K562 (cell line): Measurements from ENCODE around the gene VDR. TPM values are rescaled to one million over a fixed set of nuclear protein-coding genes. Genes with fewer than 3 reads are reported as not detected.

Source experiments
- ATAC-seq: fragments of 200-7000 bp; cut with Tn5 transposase; 3 replicates; pipeline ENCODE4 v1.9.1; 2020; ENCODE audit warnings: moderate library complexity
- BruUV-seq: library from RNA; stranded (reverse); fragments of 400-500 nt; replicated peaks from 2 replicates; lab custom pipeline; 2021; lab: Mats Ljungman, UMichigan
- CTCF ChIA-PET: fragments of 300-600 bp; formaldehyde crosslinking; extraction: SDS; loops from one replicate; lab custom pipeline; 2021; ENCODE audit warnings: low intra/inter-chr PET ratio; lab: Yijun Ruan, JAX
- POLR2A ChIA-PET: fragments of 300-600, 350-650 bp; sonication (Branson Sonifier 250); formaldehyde crosslinking; extraction: SDS; loops from one replicate; lab custom pipeline; 2021; ENCODE audit warnings: antibody characterized with exemption, inconsistent platforms; lab: Yijun Ruan, JAX
- DNase-seq, 4 experiments: peaks; one replicate each; pipeline versions ENCODE4 v3.0.0 to v3.0.0-alpha.2; 2011 to 2018; ENCODE audit warnings: low spot score in 3 of 4, mixed read lengths in 3 of 4; ENCODE audit errors: extremely low read depth in 1 of 4
- FAIRE-seq: peaks from 2 replicates; lab custom pipeline; 2011; peaks lifted over from hg19 to GRCh38; lab: Jason Lieb, UNC
- H2AFZ ChIP-seq: 2 replicates; pipeline ENCODE4 v1.6.0; 2011; ENCODE audit warnings: low read depth, low read length, control low read depth, inconsistent platforms
- H3K27ac ChIP-seq: fragments of 200-600 bp; 3 replicates; pipeline ENCODE4 v1.8.0; 2011; ENCODE audit warnings: low read depth, mild to moderate bottlenecking, control low read depth, inconsistent platforms, low read length, moderate library complexity, mixed read lengths; ENCODE audit errors: extremely low read depth
- H3K27me3 ChIP-seq, 2 experiments: fragments of 300-600 bp in 1 of 2; 2 replicates in 1 of 2; 3 replicates in 1 of 2; pipeline versions ENCODE4 v1.6.0 to v1.8.0; 2011; ENCODE audit warnings: inconsistent platforms in 2 of 2, low read length in 2 of 2, mild to moderate bottlenecking in 1 of 2, mixed read lengths in 1 of 2, moderate library complexity in 1 of 2; ENCODE audit not compliant: control insufficient read depth in 2 of 2, insufficient read depth in 2 of 2
- H3K36me3 ChIP-seq: fragments of 300-600 bp; 3 replicates; pipeline ENCODE4 v1.8.0; 2011; ENCODE audit warnings: mild to moderate bottlenecking, low read length, inconsistent platforms; ENCODE audit not compliant: control insufficient read depth, insufficient read depth
- H3K4me1 ChIP-seq, 2 experiments: fragments of 200-600 bp in 1 of 2; replicated peaks in 1 of 2; 2 replicates in 1 of 2; 3 replicates in 1 of 2; pipeline versions ENCODE4 v1.5.1 to v1.8.0; 2011; ENCODE audit warnings: inconsistent platforms in 2 of 2, low read length in 2 of 2, mild to moderate bottlenecking in 1 of 2, mixed read lengths in 1 of 2, moderate library complexity in 1 of 2; ENCODE audit not compliant: control insufficient read depth in 2 of 2, insufficient read depth in 2 of 2
- H3K4me2 ChIP-seq: 2 replicates; pipeline ENCODE4 v1.6.1; 2011; ENCODE audit warnings: low read length, control low read depth, inconsistent platforms, mixed read lengths; ENCODE audit not compliant: insufficient read depth
- H3K4me3 ChIP-seq: fragments of 200-600 bp; sonication (generic), shearing (Covaris generic); 2 replicates; pipeline ENCODE4 v1.5.1; 2016; ENCODE audit warnings: control low read depth, inconsistent platforms
- H3K79me2 ChIP-seq: fragments of 200-600 bp; 3 replicates; pipeline ENCODE4 v1.8.0; 2011; ENCODE audit warnings: low read length, inconsistent platforms; ENCODE audit not compliant: control insufficient read depth, insufficient read depth
- H3K9ac ChIP-seq, 2 experiments: 2 replicates each; pipeline versions ENCODE4 v1.6.0 to v1.6.1; 2011; ENCODE audit warnings: low read depth in 2 of 2, low read length in 2 of 2, control low read depth in 1 of 2, inconsistent platforms in 1 of 2, mild to moderate bottlenecking in 1 of 2, mixed read lengths in 1 of 2; ENCODE audit not compliant: insufficient read depth in 1 of 2
- H3K9me1 ChIP-seq: one replicate; pipeline ENCODE4 v1.6.0; 2011; ENCODE audit warnings: inconsistent platforms, mild to moderate bottlenecking, low read length, moderate library complexity; ENCODE audit not compliant: control insufficient read depth, insufficient read depth
- H3K9me3 ChIP-seq: replicated peaks from 2 replicates; pipeline ENCODE4 v1.5.1; 2011; ENCODE audit warnings: low read depth, low read length, inconsistent platforms; ENCODE audit not compliant: control insufficient read depth, insufficient read depth
- H4K20me1 ChIP-seq: replicated peaks from 2 replicates; pipeline ENCODE4 v1.6.1; 2011; ENCODE audit warnings: low read length, inconsistent platforms, mixed read lengths; ENCODE audit not compliant: control insufficient read depth, insufficient read depth
- CREB1 ChIP-seq, 2 experiments: sonication (generic) in 1 of 2; formaldehyde crosslinking in 1 of 2; IDR thresholded peaks; 2 replicates each; pipeline versions ENCODE4 v1.6.1 to v1.8.0; 2012 to 2022; ENCODE audit warnings: inconsistent platforms in 1 of 2, mild to moderate bottlenecking in 1 of 2, missing genetic modification reagents in 1 of 2, moderate library complexity in 1 of 2
- CREM ChIP-seq: IDR thresholded peaks from 2 replicates; pipeline ENCODE4 v1.6.1; 2014; ENCODE audit warnings: antibody characterized with exemption, low read depth
- DMBX1 ChIP-seq: fragments of 250-450 bp; sonication (Bioruptor Pico); IDR thresholded peaks from 2 replicates; pipeline ENCODE4 v1.8.0; 2022; ENCODE audit warnings: inconsistent platforms, mild to moderate bottlenecking, moderate library complexity, borderline replicate concordance
- FIP1L1 ChIP-seq: fragments of 200-400 bp; formaldehyde crosslinking; IDR thresholded peaks from 2 replicates; pipeline ENCODE4 v1.6.1; 2018; ENCODE audit warnings: mild to moderate bottlenecking, low read depth, low read length; ENCODE audit not compliant: poor library complexity, severe bottlenecking
- HDAC8 ChIP-seq: fragments of 450-650 bp; IDR thresholded peaks from 2 replicates; pipeline ENCODE4 v1.6.1; 2016; ENCODE audit warnings: mild to moderate bottlenecking, missing genetic modification characterization, moderate library complexity, missing compliant biosample characterization
- NCOA4 ChIP-seq: fragments of 450-650 bp; IDR thresholded peaks from 2 replicates; pipeline ENCODE4 v1.6.1; 2018; ENCODE audit warnings: mild to moderate bottlenecking; ENCODE audit not compliant: partially characterized antibody
- PURB ChIP-seq: sonication (generic); formaldehyde crosslinking; IDR thresholded peaks from 2 replicates; pipeline ENCODE4 v1.9.0; 2021; ENCODE audit warnings: low read depth, mild to moderate bottlenecking, missing genetic modification reagents
- SAFB2 ChIP-seq: fragments of 200-400 bp; formaldehyde crosslinking; IDR thresholded peaks from 2 replicates; pipeline ENCODE4 v1.6.1; 2018; ENCODE audit warnings: borderline replicate concordance, low read length, low read depth, moderate library complexity; ENCODE audit not compliant: severe bottlenecking
- ZEB2 ChIP-seq: fragments of 450-650 bp; IDR thresholded peaks from 2 replicates; pipeline ENCODE4 v1.6.1; 2016
- ZNF282 ChIP-seq: sonication (generic); formaldehyde crosslinking; IDR thresholded peaks from 2 replicates; pipeline ENCODE4 v1.8.1; 2023; ENCODE audit warnings: missing genetic modification reagents
- ZNF347 ChIP-seq: fragments of 450-650 bp; formaldehyde crosslinking; IDR thresholded peaks from 2 replicates; pipeline ENCODE4 v1.4.0; 2020; ENCODE audit warnings: low read depth, mild to moderate bottlenecking, moderate library complexity
- ZNF551 ChIP-seq: fragments of 250-450 bp; sonication (Bioruptor Pico); IDR thresholded peaks from 2 replicates; pipeline ENCODE4 v1.5.0; 2021; ENCODE audit warnings: mild to moderate bottlenecking, moderate library complexity
- ZNF644 ChIP-seq: fragments of 200-800 bp; sonication (Bioruptor generic); IDR thresholded peaks from 2 replicates; pipeline ENCODE4 v1.6.1; 2016; ENCODE audit warnings: low read depth, missing genetic modification characterization, missing compliant biosample characterization
- WGBS: fragments of 100-300 bp; shearing (Covaris generic); methylation state at CpG from one replicate; pipeline ENCODE4 v1.1.6; 2016; ENCODE audit warnings: low coverage, mixed read lengths; ENCODE audit not compliant: insufficient coverage; ENCODE audit errors: missing lambda C conversion rate; 5-methylcytosine and 5-hydroxymethylcytosine counted together
- in situ Hi-C: fragments of 300-500 bp; cut with MboI; formaldehyde crosslinking; loops from 4 replicates; pipeline ENCODE4 v1.15.0; 2018; ENCODE audit warnings: inconsistent platforms, mixed read lengths
- intact Hi-C: fragments of 100-400 bp; cut with micrococcal nuclease; formaldehyde crosslinking; loops from 2 replicates; pipeline ENCODE4 v1.14.2; 2022
- polyA plus RNA-seq, 8 experiments: library from polyadenylated mRNA; depleted of rRNA in 4 of 8; stranded (reverse) in 5 of 8; unstranded in 3 of 8; fragments of >200 nt; fragmentation: Nextera tagmentation in 2 of 8; fragmentation: Illumina TruSeq in 1 of 8; extraction: Ambion mirVana in 2 of 8; extraction: Trizol in 1 of 8; gene quantifications; 2 replicates each; pipeline versions ENCODE4 v1.2.1 to v1.2.3, GENCODE V29; 2011 to 2014; ENCODE audit warnings: inconsistent platforms in 1 of 8, missing spikeins in 1 of 8
- total RNA-seq, 7 experiments: library from RNA; depleted of rRNA in 6 of 7; stranded (reverse); fragments of >200 nt in 6 of 7; fragmentation: Illumina TruSeq in 2 of 7; extraction: Trizol in 2 of 7; gene quantifications; 2 replicates each; pipeline versions ENCODE4 v1.2.1 to v1.2.3, GENCODE V29; 2011 to 2021; ENCODE audit warnings: low replicate concordance in 1 of 7
- TF ChIP-seq, protein P1 (sequence below): sonication (generic); formaldehyde crosslinking; IDR thresholded peaks from 2 replicates; pipeline ENCODE4 v1.8.0; 2023; ENCODE audit warnings: missing genetic modification reagents, mild to moderate bottlenecking, borderline replicate concordance

The VDR gene
- total and polyA plus RNA-seq, 9 of the 15 experiments (the other 6 are each of a cell fraction or from before 2014, with no cell fraction given), result 0.61 to 4.8 (median 2.0) TPM

DNA sequence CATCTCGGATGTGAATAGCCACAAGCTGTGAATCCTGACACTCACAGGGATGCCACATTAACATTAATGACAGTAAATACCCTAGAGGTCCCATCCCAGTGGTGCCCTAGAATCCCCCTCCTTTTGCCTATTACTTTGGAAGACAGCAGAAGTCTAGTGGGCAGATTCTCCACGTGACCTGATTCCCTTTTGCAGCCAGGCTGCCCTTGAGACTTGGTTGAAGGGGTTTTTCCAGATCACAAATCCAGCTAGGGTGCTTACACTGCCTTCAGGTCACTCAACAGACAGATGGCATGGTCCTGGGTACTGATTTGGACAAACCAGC is 93.8 kb downstream of the VDR start:
- peaks cover 66 to 76% of the 10 kb centered on the region in 2 experiments for H3K4me1 ChIP-seq
- no peak for TF ChIP-seq ZNF551 (CRISPR knock-in tag)
- no peak for TF ChIP-seq ZNF644
- TF ChIP-seq FIP1L1, result no peak
- TF ChIP-seq NCOA4, result no peak
- no peak for TF ChIP-seq HDAC8 (tag)
- TF ChIP-seq ZNF347 (CRISPR knock-in tag), result no peak
- TF ChIP-seq ZEB2, result no peak
- no peak for TF ChIP-seq ZNF282
- TF ChIP-seq PURB, result no peak
- TF ChIP-seq CREB1 (IDR thresholded peaks at IDR 0.05), result no peak
- no peak for TF ChIP-seq CREB1 (CRISPR knock-in tag; IDR thresholded peaks at IDR 0.05)
- no peak for TF ChIP-seq CREM
- TF ChIP-seq DMBX1 (CRISPR knock-in tag), result no peak
- TF ChIP-seq, protein P1, sequence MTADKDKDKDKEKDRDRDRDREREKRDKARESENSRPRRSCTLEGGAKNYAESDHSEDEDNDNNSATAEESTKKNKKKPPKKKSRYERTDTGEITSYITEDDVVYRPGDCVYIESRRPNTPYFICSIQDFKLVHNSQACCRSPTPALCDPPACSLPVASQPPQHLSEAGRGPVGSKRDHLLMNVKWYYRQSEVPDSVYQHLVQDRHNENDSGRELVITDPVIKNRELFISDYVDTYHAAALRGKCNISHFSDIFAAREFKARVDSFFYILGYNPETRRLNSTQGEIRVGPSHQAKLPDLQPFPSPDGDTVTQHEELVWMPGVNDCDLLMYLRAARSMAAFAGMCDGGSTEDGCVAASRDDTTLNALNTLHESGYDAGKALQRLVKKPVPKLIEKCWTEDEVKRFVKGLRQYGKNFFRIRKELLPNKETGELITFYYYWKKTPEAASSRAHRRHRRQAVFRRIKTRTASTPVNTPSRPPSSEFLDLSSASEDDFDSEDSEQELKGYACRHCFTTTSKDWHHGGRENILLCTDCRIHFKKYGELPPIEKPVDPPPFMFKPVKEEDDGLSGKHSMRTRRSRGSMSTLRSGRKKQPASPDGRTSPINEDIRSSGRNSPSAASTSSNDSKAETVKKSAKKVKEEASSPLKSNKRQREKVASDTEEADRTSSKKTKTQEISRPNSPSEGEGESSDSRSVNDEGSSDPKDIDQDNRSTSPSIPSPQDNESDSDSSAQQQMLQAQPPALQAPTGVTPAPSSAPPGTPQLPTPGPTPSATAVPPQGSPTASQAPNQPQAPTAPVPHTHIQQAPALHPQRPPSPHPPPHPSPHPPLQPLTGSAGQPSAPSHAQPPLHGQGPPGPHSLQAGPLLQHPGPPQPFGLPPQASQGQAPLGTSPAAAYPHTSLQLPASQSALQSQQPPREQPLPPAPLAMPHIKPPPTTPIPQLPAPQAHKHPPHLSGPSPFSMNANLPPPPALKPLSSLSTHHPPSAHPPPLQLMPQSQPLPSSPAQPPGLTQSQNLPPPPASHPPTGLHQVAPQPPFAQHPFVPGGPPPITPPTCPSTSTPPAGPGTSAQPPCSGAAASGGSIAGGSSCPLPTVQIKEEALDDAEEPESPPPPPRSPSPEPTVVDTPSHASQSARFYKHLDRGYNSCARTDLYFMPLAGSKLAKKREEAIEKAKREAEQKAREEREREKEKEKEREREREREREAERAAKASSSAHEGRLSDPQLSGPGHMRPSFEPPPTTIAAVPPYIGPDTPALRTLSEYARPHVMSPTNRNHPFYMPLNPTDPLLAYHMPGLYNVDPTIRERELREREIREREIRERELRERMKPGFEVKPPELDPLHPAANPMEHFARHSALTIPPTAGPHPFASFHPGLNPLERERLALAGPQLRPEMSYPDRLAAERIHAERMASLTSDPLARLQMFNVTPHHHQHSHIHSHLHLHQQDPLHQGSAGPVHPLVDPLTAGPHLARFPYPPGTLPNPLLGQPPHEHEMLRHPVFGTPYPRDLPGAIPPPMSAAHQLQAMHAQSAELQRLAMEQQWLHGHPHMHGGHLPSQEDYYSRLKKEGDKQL, result no peak
- TF ChIP-seq SAFB2, result no peak
- TF ChIP-seq, all 486 proteins: peak for 0
- POLR2A ChIA-PET, result interaction anchor here (3.5 kb wide), 1 partner anchor 22 kb away, joined by 11 read pairs; no protein-coding TSS in a partner anchor
- CTCF ChIA-PET, result no interaction called here
- H3K9me3 ChIP-seq, result no peaks in the 10 kb centered on the region
- H4K20me1 ChIP-seq, result peaks cover 8% of the 10 kb centered on the region; the same call in 1 of the 2 replicates
- H3K4me2 ChIP-seq, result peak overlapping the region; percentile 4
- H3K4me3 ChIP-seq, result no peak overlapping the region
- no peaks in the 10 kb centered on the region for H3K27me3 ChIP-seq
- DNase-seq (no peak), FAIRE-seq (no peak), ATAC-seq (no peak)
- peaks cover 100% of the 10 kb centered on the region for H3K79me2 ChIP-seq
- in situ Hi-C loops, result no loop called here
- WGBS, result 81% methylated on average over 2 of the region's 2 CpGs
- no peak overlapping the region for H2AFZ ChIP-seq
- peak overlapping the region; percentile 91; the same call in 1 of the 3 replicates for H3K27ac ChIP-seq
- H3K36me3 ChIP-seq, result peaks cover 55% of the 10 kb centered on the region
- BruUV-seq, result no TSS peak
- no peak overlapping the region for H3K9ac ChIP-seq
- peaks cover 6% of the 10 kb centered on the region for H3K9me1 ChIP-seq
- intact Hi-C loops, result no loop called here
